IPS DF 19.7 (cell line): ENCODE results near the gene DNAJB8.

Experiments used
- DNase-seq: peaks from one replicate; pipeline ENCODE4 v3.0.0-alpha.2; 2013; ENCODE audit warnings: low read depth, low spot score

DNAJB8 gene

GRCh38 chr3:128466840-128467541 is at the start of gene DNAJB8:
TSS of gene DNAJB8 (minus strand) at chr3:128466890. CDS start at chr3:128463245, 3,645 bp downstream.
- no peak for DNase-seq

GRCh38 chr3:128515967-128516366 is 49.3 kb upstream of the DNAJB8 start:
- no peak for DNase-seq

GRCh38 chr3:128508852-128509251 is 42.2 kb upstream of the DNAJB8 start:
- DNase-seq = no peak

- DNase-seq = no peak
These were observed 40.1 kb upstream of the DNAJB8 start for GRCh38 chr3:128506754-128507153.

- DNase-seq = no peak
These were observed 39.1 kb upstream of the DNAJB8 start for GRCh38 chr3:128505771-128506170.

- DNase-seq = no peak
These were observed 38.5 kb upstream of the DNAJB8 start for GRCh38 chr3:128504963-128505730.

- DNase-seq = no peak
These were observed 37.8 kb upstream of the DNAJB8 start for GRCh38 chr3:128504533-128504915.

- no peak for DNase-seq
These were observed 37.3 kb upstream of the DNAJB8 start for GRCh38 chr3:128503751-128504532.

- DNase-seq = no peak
These were observed 36.5 kb upstream of the DNAJB8 start for GRCh38 chr3:128503164-128503651.

- DNase-seq = no peak
These were observed 36.0 kb upstream of the DNAJB8 start for GRCh38 chr3:128502712-128503111.

- no peak for DNase-seq
These were observed 34.7 kb upstream of the DNAJB8 start for GRCh38 chr3:128501431-128501830.

GRCh38 chr3:128500556-128500955 is 33.9 kb upstream of the DNAJB8 start:
- DNase-seq = no peak

- DNase-seq = no peak
These were observed 33.1 kb upstream of the DNAJB8 start for GRCh38 chr3:128499724-128500275.

- DNase-seq = no peak
These were observed 32.3 kb upstream of the DNAJB8 start for GRCh38 chr3:128498901-128499530.

- no peak for DNase-seq
These were observed 31.5 kb upstream of the DNAJB8 start for GRCh38 chr3:128498127-128498626.

- no peak for DNase-seq
These were observed 30.8 kb upstream of the DNAJB8 start for GRCh38 chr3:128497305-128498126.

- DNase-seq = no peak
These were observed 30.1 kb upstream of the DNAJB8 start for GRCh38 chr3:128496602-128497304.

GRCh38 chr3:128496019-128496601 is 29.4 kb upstream of the DNAJB8 start:
- no peak for DNase-seq

GRCh38 chr3:128495435-128495970 is 28.8 kb upstream of the DNAJB8 start:
- no peak for DNase-seq
